Liver (tissue), 9 donors: ENCODE data around the gene UTP4. TPM values are rescaled to one million over a fixed set of nuclear protein-coding genes. Genes with fewer than 3 reads are reported as not detected.

Experiments
- DNase-seq: peaks from one replicate; pipeline ENCODE4 v3.0.0-alpha.2; 2017; ENCODE audit warnings: low spot score
- H3K27ac ChIP-seq, 2 donors: one replicate each; pipeline ENCODE4 v1.7.0; 2013; ENCODE audit warnings: inconsistent platforms in 2 of 2, low read length in 2 of 2, control low read depth in 1 of 2, low read depth in 1 of 2, mild to moderate bottlenecking in 1 of 2
- H3K27me3 ChIP-seq, 4 donors: one replicate each; pipeline versions ENCODE4 v1.6.1 to v1.7.0; 2013; ENCODE audit warnings: low read length in 3 of 4, inconsistent platforms in 1 of 4, mild to moderate bottlenecking in 1 of 4, moderate library complexity in 1 of 4; ENCODE audit not compliant: control insufficient read depth in 4 of 4, insufficient read depth in 4 of 4
- H3K36me3 ChIP-seq, 4 donors: one replicate each; pipeline versions ENCODE4 v1.6.1 to v1.7.0; 2013; ENCODE audit warnings: low read length in 3 of 4, mild to moderate bottlenecking in 3 of 4, low read depth in 1 of 4, moderate library complexity in 1 of 4; ENCODE audit not compliant: control insufficient read depth in 4 of 4, insufficient read depth in 3 of 4
- H3K4me1 ChIP-seq, 4 donors: one replicate each; pipeline versions ENCODE4 v1.6.1 to v1.7.0; 2013; ENCODE audit warnings: low read length in 3 of 4, mild to moderate bottlenecking in 3 of 4, moderate library complexity in 1 of 4; ENCODE audit not compliant: control insufficient read depth in 4 of 4, insufficient read depth in 4 of 4
- H3K4me3 ChIP-seq, 3 donors: one replicate each; pipeline versions ENCODE4 v1.6.1 to v1.7.0; 2013; ENCODE audit warnings: low read length in 3 of 3, control low read depth in 1 of 3, low read depth in 1 of 3, mild to moderate bottlenecking in 1 of 3
- H3K9ac ChIP-seq, 2 donors: one replicate each; pipeline ENCODE4 v1.7.0; 2013; ENCODE audit warnings: low read length in 2 of 2, mild to moderate bottlenecking in 2 of 2, moderate library complexity in 2 of 2, control low read depth in 1 of 2, low read depth in 1 of 2
- H3K9me3 ChIP-seq, 4 donors: one replicate each; pipeline versions ENCODE4 v1.6.1 to v1.7.0; 2013; ENCODE audit warnings: low read length in 3 of 4; ENCODE audit not compliant: control insufficient read depth in 4 of 4
- CTCF ChIP-seq: fragments of 150-350 bp; IDR thresholded peaks from 2 replicates; pipeline ENCODE4 v1.5.1; 2017; ENCODE audit warnings: improper control_type of control experiment, low read depth, low read length; ENCODE audit not compliant: missing input control
- EGR1 ChIP-seq, 2 donors: IDR thresholded peaks; 2 replicates each; pipeline ENCODE4 v1.6.1; 2016 to 2018; ENCODE audit warnings: antibody characterized with exemption in 2 of 2, low read depth in 2 of 2
- FOXA1 ChIP-seq: IDR thresholded peaks from 2 replicates; pipeline ENCODE4 v1.6.1; 2016; ENCODE audit warnings: antibody characterized with exemption
- GABPA ChIP-seq, 2 donors: IDR thresholded peaks in 1 of 2; conservative IDR thresholded peaks in 1 of 2; 2 replicates each; pipeline ENCODE4 v1.6.1; 2016; ENCODE audit warnings: antibody characterized with exemption in 2 of 2, mild to moderate bottlenecking in 1 of 2, moderate library complexity in 1 of 2
- HNF4G ChIP-seq: IDR thresholded peaks from 2 replicates; pipeline ENCODE4 v1.6.1; 2016; ENCODE audit warnings: antibody characterized with exemption
- JUND ChIP-seq, 2 donors: IDR thresholded peaks; 2 replicates each; pipeline ENCODE4 v1.6.1; 2016; ENCODE audit warnings: antibody characterized with exemption in 2 of 2
- MAX ChIP-seq: IDR thresholded peaks from 2 replicates; pipeline ENCODE4 v1.6.1; 2016; ENCODE audit warnings: antibody characterized with exemption
- NR2F2 ChIP-seq: IDR thresholded peaks from 2 replicates; pipeline ENCODE4 v1.6.1; 2016; ENCODE audit warnings: antibody characterized with exemption
- RAD21 ChIP-seq, 2 donors: IDR thresholded peaks; 2 replicates each; pipeline ENCODE4 v1.6.1; 2016; ENCODE audit warnings: antibody characterized with exemption in 2 of 2, mild to moderate bottlenecking in 2 of 2
- REST ChIP-seq: IDR thresholded peaks from 2 replicates; pipeline ENCODE4 v1.6.1; 2016; ENCODE audit warnings: antibody characterized with exemption, mild to moderate bottlenecking
- RXRA ChIP-seq, 2 donors: IDR thresholded peaks; 2 replicates each; pipeline ENCODE4 v1.6.1; 2017 to 2018; ENCODE audit warnings: antibody characterized with exemption in 2 of 2, mild to moderate bottlenecking in 1 of 2
- SP1 ChIP-seq: IDR thresholded peaks from 2 replicates; pipeline ENCODE4 v1.6.1; 2018; ENCODE audit warnings: antibody characterized with exemption, mild to moderate bottlenecking
- TAF1 ChIP-seq: conservative IDR thresholded peaks from 2 replicates; pipeline ENCODE4 v1.6.1; 2016; ENCODE audit warnings: antibody characterized with exemption, mild to moderate bottlenecking
- ZBTB33 ChIP-seq: IDR thresholded peaks from 2 replicates; pipeline ENCODE4 v1.6.1; 2016; ENCODE audit warnings: antibody characterized with exemption
- WGBS: extraction: QIAGEN DNeasy Blood & Tissue Kit; methylation state at CpG from one replicate; pipeline ENCODE4 v1.1.7; 2013; 5-methylcytosine and 5-hydroxymethylcytosine counted together
- polyA plus RNA-seq, 2 donors: library from polyadenylated mRNA; stranded (reverse) in 1 of 2; unstranded in 1 of 2; fragments of 200-250 nt in 1 of 2; fragments of >200 nt in 1 of 2; fragmentation: Nextera tagmentation in 1 of 2; extraction: Ambion mirVana in 1 of 2; gene quantifications; one replicate each; pipeline versions ENCODE4 v1.2.1 to v1.2.3, GENCODE V29; 2013 to 2015
- total RNA-seq, 2 donors: library from RNA; depleted of rRNA; stranded (reverse); fragments of >200 nt; gene quantifications; one replicate each; pipeline ENCODE4 v1.2.3, GENCODE V29; 2014
- donor health status: healthy.
- donor health status: healthy.
- donor health status: healthy.
- donor health status: healthy.
- donor health status: healthy.

Gene UTP4
- total and polyA plus RNA-seq, 4 donors = 11.3 to 13.8 (median 12.4) TPM

- H3K27ac ChIP-seq = no peak overlapping the region
- 95% methylated on average over 6 of the region's 6 CpGs for WGBS
These were observed 37.3 kb upstream of the UTP4 start for GRCh38 chr16:69095193-69095592.

GRCh38 chr16:69100071-69100691, 32.3 kb upstream of the UTP4 start:
- no peak for DNase-seq
- Histone ChIP-seq H3K27me3 (no peaks in the 10 kb centered on the region), H3K36me3 (no peaks in the 10 kb centered on the region), H3K9me3 (no peaks in the 10 kb centered on the region), H3K4me1 (peaks cover 0 to 2% (median under 1%) of the 10 kb centered on the region in 4 donors), H3K27ac (no peak overlapping the region), H3K9ac (no peak overlapping the region), H3K4me3 (no peak overlapping the region)
- 73% methylated on average over 11 of the region's 11 CpGs for WGBS
- TF ChIP-seq SP1 (no peak), FOXA1 (no peak), HNF4G (no peak), MAX (no peak), RXRA (IDR thresholded peaks at IDR 0.05) (no peak), EGR1 (IDR thresholded peaks at IDR 0.05; ENCODE audit: low read depth in 2 of 2) (no peak), TAF1 (no peak), ZBTB33 (no peak), RAD21 (IDR thresholded peaks at IDR 0.05) (no peak), JUND (IDR thresholded peaks at IDR 0.05) (no peak), GABPA (IDR thresholded peaks at IDR 0.05 in 1 of 2, conservative IDR thresholded peaks at IDR 0.05 in 1 of 2) (no peak), CTCF (no peak), NR2F2 (no peak)

More at GRCh38 chr16:69095193-69095592, 37.3 kb upstream of the UTP4 start:
- H3K4me1 ChIP-seq = peaks cover 0 to under 1% (median under 1%) of the 10 kb centered on the region in 4 donors
- no peaks in the 10 kb centered on the region for H3K27me3 ChIP-seq
- no peak for TF ChIP-seq FOXA1
- no peak for TF ChIP-seq GABPA (IDR thresholded peaks at IDR 0.05 in 1 of 2, conservative IDR thresholded peaks at IDR 0.05 in 1 of 2)
- TF ChIP-seq ZBTB33 = no peak
- TF ChIP-seq SP1 = no peak
- no peak for TF ChIP-seq REST
- no peak for TF ChIP-seq TAF1
- no peak for TF ChIP-seq RXRA (IDR thresholded peaks at IDR 0.05)
- TF ChIP-seq NR2F2 = no peak
- no peak for TF ChIP-seq HNF4G
- no peaks in the 10 kb centered on the region for H3K36me3 ChIP-seq
- no peak overlapping the region for H3K4me3 ChIP-seq
- H3K9ac ChIP-seq = no peak overlapping the region
- no peaks in the 10 kb centered on the region for H3K9me3 ChIP-seq
- DNase-seq = no peak
